HepG2 (cell line): Measurements from ENCODE around the gene LDAF1. TPM values are rescaled to one million over a fixed set of nuclear protein-coding genes. Genes with fewer than 3 reads are reported as not detected.

Experiments used
- ATAC-seq: fragments of 200-7000 bp; cut with Tn5 transposase; 3 replicates; pipeline ENCODE4 v1.9.1; 2020; ENCODE audit warnings: mild to moderate bottlenecking, moderate library complexity
- BruUV-seq: library from RNA; stranded (reverse); fragments of 400-500 nt; replicated peaks from 2 replicates; lab custom pipeline; 2021; lab: Mats Ljungman, UMichigan
- CTCF ChIA-PET: fragments of 300-600 bp; formaldehyde crosslinking; extraction: SDS; loops from one replicate; lab custom pipeline; 2021; ENCODE audit warnings: low total read pairs, inconsistent platforms, low intra/inter-chr PET ratio; lab: Yijun Ruan, JAX
- POLR2A ChIA-PET: fragments of 350-600 bp; sonication (Branson Sonifier 250); formaldehyde crosslinking; loops from one replicate; lab custom pipeline; 2020; ENCODE audit warnings: antibody characterized with exemption, inconsistent platforms; lab: Yijun Ruan, JAX
- DNase-seq: peaks from one replicate; pipeline ENCODE4 v3.0.0-alpha.2; 2015; ENCODE audit warnings: low spot score
- FAIRE-seq: peaks from 3 replicates; lab custom pipeline; 2011; peaks lifted over from hg19 to GRCh38; lab: Jason Lieb, UNC
- H2AFZ ChIP-seq: one replicate; pipeline ENCODE4 v1.6.1; 2011; ENCODE audit warnings: low read length, inconsistent platforms
- H3K27ac ChIP-seq: fragments of 300-600 bp; 3 replicates; pipeline ENCODE4 v1.8.0; 2011; ENCODE audit warnings: mixed run types, mild to moderate bottlenecking, mixed read lengths, low read length, inconsistent platforms; ENCODE audit not compliant: insufficient read depth; ENCODE audit errors: extremely low read length
- H3K27me3 ChIP-seq, 2 experiments: fragments of 200-600 bp in 1 of 2; 2 replicates in 1 of 2; 3 replicates in 1 of 2; pipeline versions ENCODE4 v1.6.0 to v1.8.0; 2011; ENCODE audit warnings: low read length in 2 of 2, mild to moderate bottlenecking in 2 of 2, moderate library complexity in 2 of 2, inconsistent platforms in 1 of 2; ENCODE audit not compliant: insufficient read depth in 2 of 2, control insufficient read depth in 1 of 2
- H3K36me3 ChIP-seq, 2 experiments: fragments of 200-600 bp in 1 of 2; replicated peaks in 1 of 2; 2 replicates in 1 of 2; 3 replicates in 1 of 2; pipeline versions ENCODE4 v1.5.1 to v1.8.0; 2011; ENCODE audit warnings: low read length in 2 of 2, inconsistent platforms in 1 of 2; ENCODE audit not compliant: insufficient read depth in 2 of 2, control insufficient read depth in 1 of 2
- H3K4me1 ChIP-seq: 2 replicates; pipeline ENCODE4 v1.5.1; 2012; ENCODE audit warnings: low read length, inconsistent platforms; ENCODE audit not compliant: insufficient read depth
- H3K4me2 ChIP-seq: 2 replicates; pipeline ENCODE4 v1.6.0; 2011; ENCODE audit warnings: low read depth, low read length, inconsistent platforms
- H3K4me3 ChIP-seq, 3 experiments: fragments of 200-600 bp in 1 of 3; sonication (generic), shearing (Covaris generic) in 1 of 3; replicated peaks in 1 of 3; 2 replicates each; pipeline ENCODE4 v1.5.1; 2011 to 2016; ENCODE audit warnings: low read length in 3 of 3, inconsistent platforms in 2 of 3, low read depth in 2 of 3, mild to moderate bottlenecking in 2 of 3, control low read depth in 1 of 3, mixed read lengths in 1 of 3; ENCODE audit not compliant: insufficient read depth in 1 of 3
- H3K79me2 ChIP-seq: one replicate; pipeline ENCODE4 v1.6.1; 2011; ENCODE audit warnings: low read length, inconsistent platforms; ENCODE audit not compliant: insufficient read depth
- H3K9ac ChIP-seq: 2 replicates; pipeline ENCODE4 v1.6.0; 2011; ENCODE audit warnings: mild to moderate bottlenecking, low read depth, low read length, inconsistent platforms; ENCODE audit not compliant: insufficient read depth
- H3K9me3 ChIP-seq: 2 replicates; pipeline ENCODE4 v1.5.1; 2012; ENCODE audit warnings: mild to moderate bottlenecking, low read length
- H4K20me1 ChIP-seq: 2 replicates; pipeline ENCODE4 v1.6.0; 2011; ENCODE audit warnings: inconsistent platforms, mild to moderate bottlenecking, low read length, moderate library complexity; ENCODE audit not compliant: insufficient read depth
- CEBPB ChIP-seq: IDR thresholded peaks from 2 replicates; pipeline ENCODE4 v1.6.1; 2011; ENCODE audit warnings: low read depth, low read length, improper control_type of control experiment, borderline replicate concordance
- FOSL1 ChIP-seq: sonication (generic); formaldehyde crosslinking; IDR thresholded peaks from 2 replicates; pipeline ENCODE4 v1.9.0; 2021; ENCODE audit warnings: missing genetic modification reagents, borderline replicate concordance
- KDM4B ChIP-seq: sonication (generic); formaldehyde crosslinking; IDR thresholded peaks from 2 replicates; pipeline ENCODE4 v1.4.0; 2020; ENCODE audit warnings: missing genetic modification reagents
- LCORL ChIP-seq, 2 experiments: fragments of 450-650 bp in 1 of 2; sonication (generic) in 1 of 2; formaldehyde crosslinking in 1 of 2; IDR thresholded peaks; 2 replicates each; pipeline versions ENCODE4 v1.5.0 to v1.6.1; 2017 to 2020; ENCODE audit warnings: antibody characterized with exemption in 1 of 2, missing genetic modification reagents in 1 of 2
- NAIF1 ChIP-seq: sonication (generic); formaldehyde crosslinking; IDR thresholded peaks from 2 replicates; pipeline ENCODE4 v1.5.0; 2020; ENCODE audit warnings: mild to moderate bottlenecking, missing genetic modification reagents, borderline replicate concordance
- SNAPC5 ChIP-seq: sonication (generic); formaldehyde crosslinking; IDR thresholded peaks from 2 replicates; pipeline ENCODE4 v1.8.1; 2023; ENCODE audit warnings: mild to moderate bottlenecking, missing genetic modification reagents, borderline replicate concordance
- TOPORS ChIP-seq: sonication (generic); formaldehyde crosslinking; IDR thresholded peaks from 2 replicates; pipeline ENCODE4 v1.8.0; 2023; ENCODE audit warnings: mild to moderate bottlenecking, missing genetic modification reagents
- ZBTB20 ChIP-seq: sonication (generic); formaldehyde crosslinking; IDR thresholded peaks from 2 replicates; pipeline ENCODE4 v1.8.1; 2023; ENCODE audit warnings: missing genetic modification reagents, low read depth, mild to moderate bottlenecking, borderline replicate concordance
- WGBS: methylation state at CpG from one replicate; pipeline ENCODE4 v1.1.6; 2017; ENCODE audit warnings: low lambda C conversion rate; 5-methylcytosine and 5-hydroxymethylcytosine counted together
- in situ Hi-C: cut with HindIII; loops from 2 replicates; pipeline ENCODE4 v1.10.0; 2017; ENCODE audit warnings: low pct_unique_long_range_greater_than_20kb; ENCODE audit not compliant: extremely low pct_ligation_motif_present
- intact Hi-C: fragments of 100-400 bp; cut with micrococcal nuclease; formaldehyde crosslinking; loops from one replicate; pipeline ENCODE4 v1.10.0; 2022; ENCODE audit not compliant: unreplicated experiment
- polyA plus RNA-seq, 8 experiments: library from polyadenylated mRNA; depleted of rRNA in 3 of 8; stranded (reverse) in 7 of 8; unstranded in 1 of 8; fragments of >200 nt; fragmentation: Illumina TruSeq in 4 of 8; extraction: Trizol in 4 of 8; gene quantifications; 2 replicates each; pipeline versions ENCODE4 v1.2.1 to v1.2.3, GENCODE V29; 2011 to 2016; ENCODE audit warnings: low read depth in 4 of 8, missing spikeins in 1 of 8, mixed read lengths in 1 of 8; ENCODE audit not compliant: insufficient read depth in 1 of 8
- total RNA-seq, 5 experiments: library from RNA; depleted of rRNA; stranded (reverse); fragments of >200 nt; fragmentation: Illumina TruSeq; extraction: Trizol; gene quantifications; 2 replicates each; pipeline ENCODE4 v1.2.3, GENCODE V29; 2016; ENCODE audit warnings: low read depth in 1 of 5

The LDAF1 gene
- total and polyA plus RNA-seq, 2 of the 13 experiments (the other 11 are each of a cell fraction or from before 2014, with no cell fraction given), result 6.3 to 7.5 TPM

DNA sequence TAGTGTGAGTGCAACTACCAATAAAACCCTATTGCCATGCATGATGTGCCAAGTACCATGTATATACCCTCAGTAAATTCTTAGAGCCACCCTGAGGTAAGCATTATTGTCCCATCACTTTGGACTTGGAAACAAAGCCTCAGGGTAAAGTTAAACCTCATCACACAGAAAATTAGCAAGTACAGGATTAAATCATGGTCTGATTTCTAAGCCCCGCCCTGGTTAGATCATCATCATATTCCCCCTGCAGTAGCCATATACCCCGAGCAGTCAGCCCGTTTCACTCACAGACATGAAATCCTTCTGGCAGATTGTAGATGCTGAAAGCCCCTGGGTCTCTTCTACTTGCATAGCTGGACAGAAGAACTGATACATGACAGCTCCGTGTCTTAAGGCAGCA is 48.1 kb downstream of the LDAF1 start (continued):
- no peak for TF ChIP-seq NAIF1

- no peak for DNase-seq
- ATAC-seq, result no peak
- WGBS, result 45% methylated on average over 2 of the region's 2 CpGs
- no TSS peak for BruUV-seq
- no peaks in the 10 kb centered on the region for H3K36me3 ChIP-seq
- no peak for FAIRE-seq
- CTCF ChIA-PET, result no interaction called here
- no peak overlapping the region for H3K4me3 ChIP-seq
- no peak overlapping the region for H3K4me2 ChIP-seq
- intact Hi-C loops, result no loop called here
- no peaks in the 10 kb centered on the region for H4K20me1 ChIP-seq
- in situ Hi-C loops, result no loop called here
- peaks cover 5 to 7% of the 10 kb centered on the region in 2 experiments; a peak in 3 of 5 replicates for H3K27me3 ChIP-seq
- no peaks in the 10 kb centered on the region for H3K9me3 ChIP-seq
- POLR2A ChIA-PET, result no interaction called here
- no peak overlapping the region for H3K27ac ChIP-seq
- TF ChIP-seq FOSL1 (no peak), CEBPB (peak; percentile 82)
- no peak overlapping the region for H3K9ac ChIP-seq
- H3K4me1 ChIP-seq, result peaks cover 22% of the 10 kb centered on the region
- H3K79me2 ChIP-seq, result no peaks in the 10 kb centered on the region
- H2AFZ ChIP-seq, result no peak overlapping the region
These were observed 50.2 kb downstream of the LDAF1 start for GRCh38 chr16:21208446-21209230.

DNA sequence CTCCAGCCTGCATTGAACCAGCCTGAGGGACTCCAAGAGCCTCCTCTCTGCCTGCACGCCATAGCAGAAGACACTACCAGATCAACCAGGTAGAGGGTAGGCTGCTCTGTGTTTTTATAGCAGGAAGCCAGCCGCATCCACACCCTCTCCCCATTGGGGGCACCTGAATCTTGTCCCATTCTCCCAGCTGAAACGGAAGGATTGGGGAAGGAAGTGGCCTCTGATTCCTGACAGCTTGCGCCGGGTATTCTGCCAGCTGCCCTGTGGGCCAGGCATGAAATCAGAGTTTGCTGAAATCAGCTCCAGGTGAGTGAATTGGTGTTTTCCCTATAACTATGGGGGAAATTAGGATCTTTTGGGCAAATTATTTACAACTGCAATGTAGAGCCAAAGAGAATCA is 53.0 kb downstream of the LDAF1 start, which contains the start of gene ZP2:
ZP2 (minus strand) TSS at position 89 of the 400 bp plus-strand sequence; CDS start at position 62, 27 bp downstream.
- no peak for FAIRE-seq
- TF ChIP-seq KDM4B (CRISPR knock-in tag), result no peak
- no peak for TF ChIP-seq LCORL (IDR thresholded peaks at IDR 0.05)
- TF ChIP-seq LCORL (CRISPR knock-in tag; IDR thresholded peaks at IDR 0.05), result no peak
- no peak for TF ChIP-seq ZBTB20 (CRISPR knock-in tag)
- no peak for TF ChIP-seq TOPORS (CRISPR knock-in tag)
- TF ChIP-seq SNAPC5 (CRISPR knock-in tag), result no peak
- TF ChIP-seq, all 625 proteins: peak for 0
- in situ Hi-C loops (no loop called here), intact Hi-C loops (no loop called here)
- WGBS, result 69% methylated on average over 5 of the region's 5 CpGs
- CTCF ChIA-PET, result no interaction called here
- POLR2A ChIA-PET, result interaction anchor here (1.4 kb wide), 1 partner anchor 22 kb away, joined by 4 read pairs; the partner anchor contains the start of gene ANKS4B
- Histone ChIP-seq H3K36me3 (no peaks in the 10 kb centered on the region), H2AFZ (no peak within 1 kb of the TSS), H3K27me3 (peaks cover 0 to 7% of the 10 kb centered on the region in 2 experiments; a peak in 3 of 5 replicates), H3K9me3 (no peaks in the 10 kb centered on the region), H3K27ac (no peak within 1 kb of the TSS), H3K4me1 (peaks cover 6% of the 10 kb centered on the region; the same call in 1 of the 2 replicates), H3K4me3 (no peak within 1 kb of the TSS), H3K9ac (no peak within 1 kb of the TSS), H3K4me2 (no peak within 1 kb of the TSS), H4K20me1 (no peaks in the 10 kb centered on the region), H3K79me2 (no peaks in the 10 kb centered on the region)
- ATAC-seq (no peak), DNase-seq (no peak)
- BruUV-seq, result no TSS peak
